ENCODE measurements around the gene TAMALIN.

DNA sequence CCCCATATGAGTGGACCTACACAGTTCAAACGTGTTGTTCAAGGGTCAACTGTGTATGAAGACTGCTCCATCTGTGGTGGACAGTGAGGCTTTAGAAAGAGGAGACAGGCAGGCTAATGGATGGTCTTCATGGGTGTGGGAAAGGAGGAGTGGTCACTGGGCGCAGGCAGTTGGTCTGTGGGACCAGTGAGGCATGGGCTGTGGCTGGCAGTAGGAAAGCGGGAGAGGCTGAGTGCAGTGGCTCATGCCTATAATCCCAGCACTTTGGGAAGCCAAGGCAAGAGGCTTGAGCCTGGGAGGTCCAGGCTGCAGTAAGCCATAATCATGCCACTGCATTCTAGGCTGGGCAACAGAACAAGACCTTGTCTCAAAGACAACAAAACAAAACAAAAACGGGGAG lies 42.5 kb downstream of the TAMALIN start:
- no peak for TF ChIP-seq EZH2phosphoT487 (IDR thresholded peaks at IDR 0.05; ENCODE audit: borderline replicate concordance, low read length)
- TF ChIP-seq, protein P1, sequence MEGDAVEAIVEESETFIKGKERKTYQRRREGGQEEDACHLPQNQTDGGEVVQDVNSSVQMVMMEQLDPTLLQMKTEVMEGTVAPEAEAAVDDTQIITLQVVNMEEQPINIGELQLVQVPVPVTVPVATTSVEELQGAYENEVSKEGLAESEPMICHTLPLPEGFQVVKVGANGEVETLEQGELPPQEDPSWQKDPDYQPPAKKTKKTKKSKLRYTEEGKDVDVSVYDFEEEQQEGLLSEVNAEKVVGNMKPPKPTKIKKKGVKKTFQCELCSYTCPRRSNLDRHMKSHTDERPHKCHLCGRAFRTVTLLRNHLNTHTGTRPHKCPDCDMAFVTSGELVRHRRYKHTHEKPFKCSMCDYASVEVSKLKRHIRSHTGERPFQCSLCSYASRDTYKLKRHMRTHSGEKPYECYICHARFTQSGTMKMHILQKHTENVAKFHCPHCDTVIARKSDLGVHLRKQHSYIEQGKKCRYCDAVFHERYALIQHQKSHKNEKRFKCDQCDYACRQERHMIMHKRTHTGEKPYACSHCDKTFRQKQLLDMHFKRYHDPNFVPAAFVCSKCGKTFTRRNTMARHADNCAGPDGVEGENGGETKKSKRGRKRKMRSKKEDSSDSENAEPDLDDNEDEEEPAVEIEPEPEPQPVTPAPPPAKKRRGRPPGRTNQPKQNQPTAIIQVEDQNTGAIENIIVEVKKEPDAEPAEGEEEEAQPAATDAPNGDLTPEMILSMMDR (IDR thresholded peaks at IDR 0.05; ENCODE audit: low read depth, low read length, poor library complexity, severe bottlenecking) = no peak

Data from DOHH2 (cell line).